Measurements from ENCODE around the gene ZNF503. TPM values are rescaled to one million over a fixed set of nuclear protein-coding genes. Genes with fewer than 3 reads are reported as not detected.

ZNF503 gene
- total RNA-seq, 2 experiments from 2014 or later: 0.38 to 0.47 TPM

- Histone ChIP-seq H3K36me3 (ENCODE audit: insufficient read depth, low read length) (no peaks in the 10 kb centered on the region), H3K27me3 (ENCODE audit: control insufficient read depth in 1 of 2, insufficient read depth in 2 of 2, low read length in 2 of 2) (peaks cover 0 to 7% of the 10 kb centered on the region in 2 experiments), H3K4me1 (ENCODE audit: insufficient read depth, low read length) (no peaks in the 10 kb centered on the region), H3K4me3 (ENCODE audit: low read length) (no peak overlapping the region), H3K9me3 (ENCODE audit: control insufficient read depth in 1 of 2, insufficient read depth in 1 of 2, low read length in 2 of 2) (peaks cover 3 to 19% of the 10 kb centered on the region in 2 experiments), H3K27ac (ENCODE audit: low read depth in 1 of 2, low read length in 2 of 2) (no peak overlapping the region)
- intact Hi-C loops (cut with DNase I, micrococcal nuclease): no loop called here
- ATAC-seq (ENCODE audit: poor library complexity) (no peak), DNase-seq (no peak)
- H3K27ac Mint-ChIP-seq: no peak overlapping the region
- H3K4me3 Mint-ChIP-seq: no peak overlapping the region
- POLR2A ChIA-PET: no interaction called here
- H3K9me3 Mint-ChIP-seq: peaks cover 10% of the 10 kb centered on the region
- TF ChIP-seq CTCF (IDR thresholded peaks at IDR 0.05): no peak
- CTCF ChIA-PET: interaction anchor here (1.2 kb wide), 1 partner anchor 9 kb away, joined by 3 read pairs; no protein-coding TSS in a partner anchor
- no peaks in the 10 kb centered on the region for H3K36me3 Mint-ChIP-seq (ENCODE audit: low read depth)
- no peaks in the 10 kb centered on the region for H3K4me1 Mint-ChIP-seq (ENCODE audit: low read depth)
- H3K27me3 Mint-ChIP-seq: peaks cover 32% of the 10 kb centered on the region
These were observed 40.1 kb upstream of the ZNF503 start for GRCh38 chr10:75441682-75442081.

GRCh38 chr10:75441196-75441595, 39.6 kb upstream of the ZNF503 start:
- Mint-ChIP-seq H3K36me3 (ENCODE audit: low read depth) (no peaks in the 10 kb centered on the region), H3K27ac (no peak overlapping the region), H3K9me3 (peaks cover 7% of the 10 kb centered on the region), H3K4me1 (ENCODE audit: low read depth) (no peaks in the 10 kb centered on the region), H3K4me3 (no peak overlapping the region), H3K27me3 (peaks cover 29% of the 10 kb centered on the region)
- Histone ChIP-seq H3K9me3 (ENCODE audit: control insufficient read depth in 1 of 2, insufficient read depth in 1 of 2, low read length in 2 of 2) (peaks cover 3 to 19% of the 10 kb centered on the region in 2 experiments), H3K27ac (ENCODE audit: low read depth in 1 of 2, low read length in 2 of 2) (no peak overlapping the region), H3K27me3 (ENCODE audit: control insufficient read depth in 1 of 2, insufficient read depth in 2 of 2, low read length in 2 of 2) (peaks cover 0 to 7% of the 10 kb centered on the region in 2 experiments), H3K4me3 (ENCODE audit: low read length) (no peak overlapping the region), H3K4me1 (ENCODE audit: insufficient read depth, low read length) (no peaks in the 10 kb centered on the region), H3K36me3 (ENCODE audit: insufficient read depth, low read length) (no peaks in the 10 kb centered on the region)
- DNase-seq (no peak), ATAC-seq (ENCODE audit: poor library complexity) (no peak)
- TF ChIP-seq CTCF (IDR thresholded peaks at IDR 0.05): no peak
- CTCF ChIA-PET: no interaction called here
- POLR2A ChIA-PET: no interaction called here
- intact Hi-C loops (cut with DNase I, micrococcal nuclease): no loop called here

GRCh38 chr10:75440271-75440793, 38.8 kb upstream of the ZNF503 start:
- intact Hi-C loops (cut with DNase I, micrococcal nuclease): no loop called here
- no peak for TF ChIP-seq CTCF (IDR thresholded peaks at IDR 0.05)
- Mint-ChIP-seq H3K27me3 (peaks cover 31% of the 10 kb centered on the region), H3K9me3 (peaks cover 7% of the 10 kb centered on the region), H3K4me3 (no peak overlapping the region), H3K27ac (no peak overlapping the region), H3K36me3 (ENCODE audit: low read depth) (no peaks in the 10 kb centered on the region), H3K4me1 (ENCODE audit: low read depth) (no peaks in the 10 kb centered on the region)
- CTCF ChIA-PET: no interaction called here
- H3K4me3 ChIP-seq (ENCODE audit: low read length): no peak overlapping the region
- no peaks in the 10 kb centered on the region for H3K36me3 ChIP-seq (ENCODE audit: insufficient read depth, low read length)
- no peak overlapping the region for H3K27ac ChIP-seq (ENCODE audit: low read depth in 1 of 2, low read length in 2 of 2)
- H3K27me3 ChIP-seq (ENCODE audit: control insufficient read depth in 1 of 2, insufficient read depth in 2 of 2, low read length in 2 of 2): peaks cover 7 to 8% of the 10 kb centered on the region in 2 experiments
- no peak for DNase-seq
- POLR2A ChIA-PET: no interaction called here
- ATAC-seq (ENCODE audit: poor library complexity): no peak
- H3K9me3 ChIP-seq (ENCODE audit: control insufficient read depth in 1 of 2, insufficient read depth in 1 of 2, low read length in 2 of 2): peaks cover under 1 to 19% of the 10 kb centered on the region in 2 experiments
- H3K4me1 ChIP-seq (ENCODE audit: insufficient read depth, low read length): no peaks in the 10 kb centered on the region

Measured in CD4-positive, alpha-beta T cell (primary cell).